Stimulated activated CD4-positive, alpha-beta T cell treated with anti-CD3 and anti-CD28 coated beads, Interleukin-15, amount 100 ng/mL, for 48 hours (primary cell): ENCODE data around the gene CFAP119.
"Not testable (repeated sequence)": the region's sequence is repeated elsewhere in the genome, so short reads cannot be mapped to it uniquely, and the experiment has no call there.

Experiments used
- DNase-seq, 2 donors: peaks; one replicate each; pipeline ENCODE4 v3.0.0-alpha.2; 2020; ENCODE audit warnings: low read depth in 2 of 2

CFAP119 gene

GRCh38 chr16:30761928-30762902 lies at the start of gene CFAP119, which contains the start of gene RNF40:
TSS of gene CFAP119 (minus strand) at chr16:30762062. CDS start at chr16:30761748, 314 bp downstream.
TSS of gene RNF40 (plus strand) at chr16:30762322. CDS start at chr16:30762546, 224 bp downstream.
- DNase-seq = peak; percentile 87

- DNase-seq = not testable (repeated sequence)
These were observed 47.8 kb upstream of the CFAP119 start for GRCh38 chr16:30809675-30810074.

- DNase-seq = not testable (repeated sequence)
These were observed 47.1 kb upstream of the CFAP119 start for GRCh38 chr16:30808890-30809426.

GRCh38 chr16:30808146-30808545 lies 46.3 kb upstream of the CFAP119 start:
- no peak for DNase-seq

- DNase-seq = peak in 1 of 2 donors; percentile 35
These were observed 43.7 kb upstream of the CFAP119 start for GRCh38 chr16:30805370-30806169.

- DNase-seq = no peak
These were observed 43.2 kb upstream of the CFAP119 start for GRCh38 chr16:30805056-30805369.

GRCh38 chr16:30802936-30803335 lies 41.1 kb upstream of the CFAP119 start:
- DNase-seq = no peak

- DNase-seq = no peak
These were observed 35.9 kb upstream of the CFAP119 start for GRCh38 chr16:30797670-30798309.

GRCh38 chr16:30794634-30795033 lies 32.8 kb upstream of the CFAP119 start:
- no peak for DNase-seq

- no peak for DNase-seq
These were observed 31.7 kb upstream of the CFAP119 start for GRCh38 chr16:30793508-30794069.

- no peak for DNase-seq
These were observed 25.9 kb upstream of the CFAP119 start for GRCh38 chr16:30787613-30788378.

GRCh38 chr16:30786936-30787612 lies 25.2 kb upstream of the CFAP119 start, which contains the start of gene ZNF629:
TSS of gene ZNF629 (minus strand) at chr16:30787205. CDS start at chr16:30784482, 2,723 bp downstream.
- DNase-seq = no peak

GRCh38 chr16:30786115-30786935 lies 24.5 kb upstream of the CFAP119 start:
- no peak for DNase-seq

GRCh38 chr16:30785126-30786106 lies 23.6 kb upstream of the CFAP119 start:
- DNase-seq = no peak

GRCh38 chr16:30784215-30784614 lies 22.4 kb upstream of the CFAP119 start:
- no peak for DNase-seq

GRCh38 chr16:30783280-30784109 lies 21.6 kb upstream of the CFAP119 start:
- no peak for DNase-seq
